Mesothelial cell of epicardium (in vitro differentiated cells): ENCODE results near the gene CADPS2. TPM values are rescaled to one million over a fixed set of nuclear protein-coding genes. Genes with fewer than 3 reads are reported as not detected.

ENCODE experiments used
- DNase-seq, 2 experiments: peaks; one replicate each; pipeline ENCODE4 v3.0.0; 2021; ENCODE audit warnings: low spot score in 2 of 2; ENCODE audit not compliant: unreplicated experiment in 2 of 2
- H3K27ac Mint-ChIP-seq: 2 replicates; pipeline ENCODE4 v1.8.0; 2021; ENCODE audit warnings: mixed read lengths
- H3K27me3 Mint-ChIP-seq: 2 replicates; pipeline ENCODE4 v1.8.0; 2021; ENCODE audit warnings: low read depth, mixed read lengths
- H3K36me3 Mint-ChIP-seq: 2 replicates; pipeline ENCODE4 v1.8.0; 2021; ENCODE audit warnings: mixed read lengths
- H3K4me1 Mint-ChIP-seq: 2 replicates; pipeline ENCODE4 v1.8.0; 2021; ENCODE audit warnings: mixed read lengths
- H3K4me3 Mint-ChIP-seq: 2 replicates; pipeline ENCODE4 v1.8.0; 2021; ENCODE audit warnings: mild to moderate bottlenecking, moderate library complexity, mixed read lengths
- H3K9me3 Mint-ChIP-seq: 2 replicates; pipeline ENCODE4 v1.8.0; 2021; ENCODE audit warnings: mixed read lengths
- total RNA-seq: library from RNA; stranded (reverse); gene quantifications from 3 replicates; pipeline ENCODE4 v1.2.1, GENCODE V29; 2021
- TF ChIP-seq, protein P1 (sequence below): fragments of 200-600 bp; sonication (generic); IDR thresholded peaks from one replicate; pipeline ENCODE4 v1.5.0; 2021; ENCODE audit warnings: antibody characterized with exemption; ENCODE audit not compliant: unreplicated experiment

CADPS2 gene
- total RNA-seq, 1 donor from 2014 or later, result 2.7 TPM

DNA sequence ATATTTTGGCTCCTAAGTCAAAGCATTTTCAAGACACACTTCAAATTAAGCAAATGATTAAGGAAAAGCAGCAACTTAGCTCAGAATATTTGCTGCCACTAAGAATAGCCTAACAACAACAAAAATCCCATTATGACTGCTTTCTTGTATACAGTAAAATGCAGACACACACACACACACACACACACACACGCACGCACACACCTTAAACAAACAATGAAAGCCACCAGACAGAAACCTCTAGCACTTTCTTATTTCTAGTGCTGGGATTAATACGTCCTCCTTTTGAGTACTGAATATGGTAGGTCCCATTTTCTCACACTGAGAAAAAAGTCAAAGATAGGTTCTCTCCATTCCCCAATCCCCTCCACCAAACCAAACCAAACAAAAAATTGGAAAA lies 558.3 kb downstream of the CADPS2 start:
- Mint-ChIP-seq H3K4me3 (no peak overlapping the region), H3K4me1 (no peaks in the 10 kb centered on the region), H3K27me3 (peaks cover 52% of the 10 kb centered on the region)

DNA sequence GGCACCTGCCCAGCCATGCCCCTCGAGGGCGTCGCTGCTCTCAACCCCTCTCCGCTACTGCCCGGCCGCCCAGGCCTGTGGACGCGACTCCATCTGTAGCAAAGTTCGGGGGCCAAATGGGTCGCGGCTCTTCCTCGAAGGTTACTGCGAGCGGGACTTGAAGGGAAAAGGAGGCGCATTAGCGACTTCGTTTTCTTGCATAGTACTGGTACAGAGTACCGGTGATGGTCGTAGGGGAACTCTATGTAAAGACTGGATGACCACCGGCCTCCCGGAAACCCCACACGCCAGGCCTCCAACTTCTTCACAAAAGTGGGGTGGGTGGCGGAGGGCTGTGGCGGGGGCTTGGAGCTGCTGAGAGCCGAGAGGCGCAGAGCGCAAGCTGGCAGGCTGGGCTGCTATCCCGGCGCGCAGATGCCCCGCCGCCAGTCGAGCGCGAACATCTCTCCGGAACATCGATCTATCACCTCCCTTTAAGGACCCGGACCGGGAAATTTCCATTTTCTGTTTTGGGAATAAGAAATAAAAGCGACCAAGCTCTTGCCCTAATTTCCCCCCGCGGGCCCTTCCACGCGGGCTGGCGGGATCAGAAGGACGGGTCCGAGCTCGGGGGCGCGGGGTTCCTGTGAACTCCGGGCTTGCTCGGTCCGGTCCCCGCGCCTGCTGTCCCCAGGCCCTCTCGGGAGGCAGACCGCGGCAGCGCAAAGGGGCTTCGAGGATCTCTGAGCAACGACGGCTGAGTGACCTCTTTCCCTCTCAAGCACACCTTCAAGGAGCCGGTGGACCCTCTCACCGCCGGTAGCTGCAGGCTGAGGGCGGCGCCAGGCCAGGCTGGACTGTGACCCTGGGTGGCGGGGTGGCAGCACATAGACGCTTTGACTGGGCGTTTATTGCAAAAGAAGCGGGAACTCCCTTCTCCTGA lies 569.5 kb downstream of the CADPS2 start:
- no peaks in the 10 kb centered on the region for H3K9me3 Mint-ChIP-seq
- no peaks in the 10 kb centered on the region for H3K36me3 Mint-ChIP-seq
- no peak overlapping the region for H3K27ac Mint-ChIP-seq
- H3K4me3 Mint-ChIP-seq, result no peak overlapping the region
- DNase-seq, result no peak
- TF ChIP-seq, protein P1, sequence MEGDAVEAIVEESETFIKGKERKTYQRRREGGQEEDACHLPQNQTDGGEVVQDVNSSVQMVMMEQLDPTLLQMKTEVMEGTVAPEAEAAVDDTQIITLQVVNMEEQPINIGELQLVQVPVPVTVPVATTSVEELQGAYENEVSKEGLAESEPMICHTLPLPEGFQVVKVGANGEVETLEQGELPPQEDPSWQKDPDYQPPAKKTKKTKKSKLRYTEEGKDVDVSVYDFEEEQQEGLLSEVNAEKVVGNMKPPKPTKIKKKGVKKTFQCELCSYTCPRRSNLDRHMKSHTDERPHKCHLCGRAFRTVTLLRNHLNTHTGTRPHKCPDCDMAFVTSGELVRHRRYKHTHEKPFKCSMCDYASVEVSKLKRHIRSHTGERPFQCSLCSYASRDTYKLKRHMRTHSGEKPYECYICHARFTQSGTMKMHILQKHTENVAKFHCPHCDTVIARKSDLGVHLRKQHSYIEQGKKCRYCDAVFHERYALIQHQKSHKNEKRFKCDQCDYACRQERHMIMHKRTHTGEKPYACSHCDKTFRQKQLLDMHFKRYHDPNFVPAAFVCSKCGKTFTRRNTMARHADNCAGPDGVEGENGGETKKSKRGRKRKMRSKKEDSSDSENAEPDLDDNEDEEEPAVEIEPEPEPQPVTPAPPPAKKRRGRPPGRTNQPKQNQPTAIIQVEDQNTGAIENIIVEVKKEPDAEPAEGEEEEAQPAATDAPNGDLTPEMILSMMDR, result no peak
- H3K27me3 Mint-ChIP-seq, result peaks cover 94% of the 10 kb centered on the region
- no peaks in the 10 kb centered on the region for H3K4me1 Mint-ChIP-seq

More for the DNA sequence above, 558.3 kb downstream of the CADPS2 start:
- TF ChIP-seq, protein P1, result no peak
- H3K36me3 Mint-ChIP-seq, result no peaks in the 10 kb centered on the region
- H3K9me3 Mint-ChIP-seq, result no peaks in the 10 kb centered on the region
- no peak for DNase-seq
- no peak overlapping the region for H3K27ac Mint-ChIP-seq

DNA sequence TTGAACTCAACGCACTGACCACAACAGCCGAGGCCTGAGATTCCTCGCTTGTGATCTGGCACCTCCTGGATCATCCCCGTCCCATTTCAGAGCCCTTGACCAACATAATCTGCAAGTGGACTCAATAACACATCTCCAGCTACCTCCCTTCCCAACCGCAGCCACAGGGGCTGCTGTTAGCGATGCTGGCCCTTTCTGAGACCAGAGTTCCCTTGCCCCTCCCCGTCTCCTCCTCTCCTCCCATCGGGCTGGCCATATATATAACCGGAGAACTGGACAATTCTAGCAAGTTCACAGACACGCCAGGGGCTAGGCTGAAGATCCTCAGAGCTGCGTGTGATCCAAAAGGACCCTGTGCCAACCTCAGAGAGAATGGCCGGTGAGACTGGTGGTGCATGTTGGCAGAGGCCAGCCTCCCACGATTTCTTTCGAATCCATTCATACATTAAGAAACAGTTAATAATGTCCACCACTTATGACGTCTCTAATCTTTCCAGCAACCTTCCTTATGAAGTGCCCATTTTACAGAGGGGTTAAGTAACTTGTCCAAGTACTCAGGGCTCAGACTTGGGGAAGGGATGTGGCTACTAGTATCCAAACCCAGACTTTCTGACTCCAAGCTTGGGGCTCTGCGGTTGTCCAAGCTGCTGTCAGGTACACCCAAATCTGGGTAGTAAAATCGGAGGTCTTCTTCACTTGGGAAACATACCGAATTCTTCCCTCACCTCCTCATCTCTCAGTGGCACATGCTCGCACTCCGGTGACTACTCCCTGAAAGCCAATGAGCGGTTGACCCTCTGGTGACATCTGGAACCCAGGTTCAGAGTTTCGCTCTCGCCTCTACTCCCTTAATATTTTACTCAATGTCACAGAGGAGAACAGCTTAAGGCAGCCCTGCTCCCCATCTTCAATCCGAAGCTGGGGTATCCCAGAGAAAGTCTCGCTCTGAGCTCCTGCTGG lies 570.5 kb downstream of the CADPS2 start:
- Mint-ChIP-seq H3K4me1 (peaks cover 6% of the 10 kb centered on the region), H3K27me3 (peaks cover 96% of the 10 kb centered on the region), H3K36me3 (no peaks in the 10 kb centered on the region), H3K9me3 (no peaks in the 10 kb centered on the region), H3K4me3 (no peak overlapping the region), H3K27ac (no peak overlapping the region)
- DNase-seq, result no peak
- TF ChIP-seq, protein P1, result no peak

DNA sequence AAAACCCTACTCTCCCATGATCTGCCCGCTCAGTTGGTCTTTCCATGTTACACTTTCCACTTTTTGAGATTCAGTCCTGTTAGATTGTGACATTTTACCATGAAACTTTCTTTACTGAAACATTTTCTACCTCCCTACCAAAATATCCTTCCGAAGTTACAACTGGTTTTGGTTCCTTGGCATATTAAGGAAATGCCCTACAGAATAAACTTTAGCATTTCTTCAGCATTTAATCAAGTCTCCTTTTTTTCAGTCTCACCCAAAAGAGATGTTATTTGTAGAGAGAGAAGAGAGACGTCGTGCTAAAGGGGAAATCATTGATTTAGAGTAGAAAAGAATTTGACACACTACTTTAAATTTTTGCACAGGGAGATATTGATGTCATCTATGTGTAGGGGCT lies 572.0 kb downstream of the CADPS2 start:
- peaks cover 99% of the 10 kb centered on the region for H3K27me3 Mint-ChIP-seq
- H3K9me3 Mint-ChIP-seq, result no peaks in the 10 kb centered on the region
- no peak overlapping the region for H3K4me3 Mint-ChIP-seq
- no peaks in the 10 kb centered on the region for H3K36me3 Mint-ChIP-seq
- TF ChIP-seq, protein P1, result no peak
- no peak for DNase-seq
- H3K4me1 Mint-ChIP-seq, result peaks cover 7% of the 10 kb centered on the region
- no peak overlapping the region for H3K27ac Mint-ChIP-seq

DNA sequence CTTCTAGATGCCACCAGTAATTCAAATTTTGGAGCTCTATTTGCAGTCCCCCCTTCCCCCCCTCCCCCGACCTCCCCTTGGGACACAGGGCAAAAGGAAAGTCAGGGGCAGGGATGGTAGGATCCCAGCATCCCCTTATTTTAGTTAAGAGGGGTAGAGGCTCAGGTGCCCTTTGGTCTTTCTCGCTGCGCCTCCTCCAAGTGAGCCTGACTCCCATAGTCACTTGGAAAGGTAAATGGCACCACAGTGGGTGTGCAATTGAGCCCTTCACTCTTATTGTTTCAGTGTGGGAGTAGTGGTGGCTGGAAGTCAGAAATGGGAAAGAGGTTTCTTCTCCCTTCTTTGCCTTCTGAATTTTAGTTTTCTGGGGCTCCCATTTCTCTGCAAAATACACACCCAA lies 573.5 kb downstream of the CADPS2 start:
- Mint-ChIP-seq H3K27ac (no peak overlapping the region), H3K4me1 (peaks cover 7% of the 10 kb centered on the region), H3K27me3 (peaks cover 99% of the 10 kb centered on the region), H3K9me3 (no peaks in the 10 kb centered on the region), H3K36me3 (no peaks in the 10 kb centered on the region), H3K4me3 (no peak overlapping the region)
- TF ChIP-seq, protein P1, result no peak
- DNase-seq, result no peak
